Mesothelial cell of epicardium (in vitro differentiated cells): ENCODE results near the gene DUS4L. TPM values are rescaled to one million over a fixed set of nuclear protein-coding genes. Genes with fewer than 3 reads are reported as not detected.

ENCODE experiments used
- DNase-seq, 2 experiments: peaks; one replicate each; pipeline ENCODE4 v3.0.0; 2021; ENCODE audit warnings: low spot score in 2 of 2; ENCODE audit not compliant: unreplicated experiment in 2 of 2
- H3K27ac Mint-ChIP-seq: 2 replicates; pipeline ENCODE4 v1.8.0; 2021; ENCODE audit warnings: mixed read lengths
- H3K27me3 Mint-ChIP-seq: 2 replicates; pipeline ENCODE4 v1.8.0; 2021; ENCODE audit warnings: low read depth, mixed read lengths
- H3K36me3 Mint-ChIP-seq: 2 replicates; pipeline ENCODE4 v1.8.0; 2021; ENCODE audit warnings: mixed read lengths
- H3K4me1 Mint-ChIP-seq: 2 replicates; pipeline ENCODE4 v1.8.0; 2021; ENCODE audit warnings: mixed read lengths
- H3K4me3 Mint-ChIP-seq: 2 replicates; pipeline ENCODE4 v1.8.0; 2021; ENCODE audit warnings: mild to moderate bottlenecking, moderate library complexity, mixed read lengths
- H3K9me3 Mint-ChIP-seq: 2 replicates; pipeline ENCODE4 v1.8.0; 2021; ENCODE audit warnings: mixed read lengths
- total RNA-seq: library from RNA; stranded (reverse); gene quantifications from 3 replicates; pipeline ENCODE4 v1.2.1, GENCODE V29; 2021
- TF ChIP-seq, protein P1 (sequence below): fragments of 200-600 bp; sonication (generic); IDR thresholded peaks from one replicate; pipeline ENCODE4 v1.5.0; 2021; ENCODE audit warnings: antibody characterized with exemption; ENCODE audit not compliant: unreplicated experiment

The DUS4L gene
- total RNA-seq, 1 donor from 2014 or later: 12.8 TPM

DNA sequence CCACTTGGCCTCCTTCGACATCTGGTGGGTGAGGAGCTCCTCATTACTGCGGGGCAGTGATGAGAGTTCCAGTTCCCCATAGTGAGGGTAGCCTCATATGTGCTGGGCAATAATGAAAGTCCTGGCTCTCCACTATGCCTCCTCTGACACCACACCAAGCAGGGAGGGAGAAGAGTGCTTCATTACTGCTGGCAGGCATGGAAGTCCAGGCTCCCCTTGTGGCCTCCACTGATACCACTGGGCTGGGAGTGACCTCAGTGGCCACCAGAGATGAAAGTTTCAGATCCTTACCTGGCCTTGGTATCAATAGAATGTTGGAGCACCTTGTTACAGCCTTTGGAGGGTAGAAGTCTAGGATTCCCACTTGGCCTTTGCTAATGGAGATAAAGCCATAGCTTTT is 6.5 kb downstream of the DUS4L start:
- Mint-ChIP-seq H3K9me3 (no peaks in the 10 kb centered on the region), H3K4me1 (peaks cover 4% of the 10 kb centered on the region), H3K36me3 (peaks cover 21% of the 10 kb centered on the region), H3K27ac (no peak overlapping the region), H3K27me3 (no peaks in the 10 kb centered on the region), H3K4me3 (no peak overlapping the region)
- TF ChIP-seq, protein P1, sequence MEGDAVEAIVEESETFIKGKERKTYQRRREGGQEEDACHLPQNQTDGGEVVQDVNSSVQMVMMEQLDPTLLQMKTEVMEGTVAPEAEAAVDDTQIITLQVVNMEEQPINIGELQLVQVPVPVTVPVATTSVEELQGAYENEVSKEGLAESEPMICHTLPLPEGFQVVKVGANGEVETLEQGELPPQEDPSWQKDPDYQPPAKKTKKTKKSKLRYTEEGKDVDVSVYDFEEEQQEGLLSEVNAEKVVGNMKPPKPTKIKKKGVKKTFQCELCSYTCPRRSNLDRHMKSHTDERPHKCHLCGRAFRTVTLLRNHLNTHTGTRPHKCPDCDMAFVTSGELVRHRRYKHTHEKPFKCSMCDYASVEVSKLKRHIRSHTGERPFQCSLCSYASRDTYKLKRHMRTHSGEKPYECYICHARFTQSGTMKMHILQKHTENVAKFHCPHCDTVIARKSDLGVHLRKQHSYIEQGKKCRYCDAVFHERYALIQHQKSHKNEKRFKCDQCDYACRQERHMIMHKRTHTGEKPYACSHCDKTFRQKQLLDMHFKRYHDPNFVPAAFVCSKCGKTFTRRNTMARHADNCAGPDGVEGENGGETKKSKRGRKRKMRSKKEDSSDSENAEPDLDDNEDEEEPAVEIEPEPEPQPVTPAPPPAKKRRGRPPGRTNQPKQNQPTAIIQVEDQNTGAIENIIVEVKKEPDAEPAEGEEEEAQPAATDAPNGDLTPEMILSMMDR: no peak
- DNase-seq: no peak

DNA sequence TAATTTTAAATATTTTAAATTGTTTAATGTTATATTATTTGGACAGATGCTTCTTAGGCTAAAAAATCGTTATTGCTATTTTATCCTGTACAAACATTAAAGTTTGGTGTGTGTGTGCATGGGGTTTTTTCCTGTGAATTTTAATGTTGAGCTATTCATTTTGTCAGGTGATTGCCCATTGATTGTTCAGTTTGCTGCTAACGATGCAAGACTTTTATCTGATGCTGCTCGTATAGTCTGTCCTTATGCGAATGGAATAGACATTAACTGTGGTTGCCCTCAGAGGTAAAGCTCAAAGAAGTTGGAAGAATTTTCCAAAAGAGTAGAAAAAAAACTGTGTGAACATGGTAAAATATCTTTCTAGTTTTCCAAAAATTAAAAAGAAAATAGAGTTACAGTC is 9.8 kb downstream of the DUS4L start:
- Mint-ChIP-seq H3K27ac (no peak overlapping the region), H3K27me3 (no peaks in the 10 kb centered on the region), H3K4me3 (no peak overlapping the region), H3K9me3 (no peaks in the 10 kb centered on the region), H3K36me3 (peaks cover 15% of the 10 kb centered on the region), H3K4me1 (no peaks in the 10 kb centered on the region)
- TF ChIP-seq, protein P1: no peak
- no peak for DNase-seq

DNA sequence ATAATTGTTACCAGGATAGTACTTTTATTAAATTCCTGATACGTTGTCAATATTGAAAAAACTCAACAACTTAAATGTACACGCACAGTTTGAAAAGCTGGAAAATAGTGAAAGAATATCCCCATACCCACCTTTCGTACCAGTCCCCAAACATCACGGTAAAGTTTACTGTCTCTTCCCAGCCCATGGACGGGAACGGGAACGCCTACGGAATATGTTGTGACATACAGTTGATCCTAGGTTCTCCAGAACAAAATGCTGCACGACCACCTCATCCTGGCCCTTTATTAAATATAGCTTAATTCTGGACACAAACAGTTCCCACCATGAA is 15.7 kb downstream of the DUS4L start:
- DNase-seq: no peak
- TF ChIP-seq, protein P1: no peak
- no peaks in the 10 kb centered on the region for H3K27me3 Mint-ChIP-seq
- peak overlapping the region; percentile 93 for H3K27ac Mint-ChIP-seq
- H3K4me1 Mint-ChIP-seq: peaks cover 17% of the 10 kb centered on the region
- H3K4me3 Mint-ChIP-seq: peak overlapping the region; percentile 92
- H3K9me3 Mint-ChIP-seq: no peaks in the 10 kb centered on the region
- H3K36me3 Mint-ChIP-seq: peaks cover 6% of the 10 kb centered on the region

DNA sequence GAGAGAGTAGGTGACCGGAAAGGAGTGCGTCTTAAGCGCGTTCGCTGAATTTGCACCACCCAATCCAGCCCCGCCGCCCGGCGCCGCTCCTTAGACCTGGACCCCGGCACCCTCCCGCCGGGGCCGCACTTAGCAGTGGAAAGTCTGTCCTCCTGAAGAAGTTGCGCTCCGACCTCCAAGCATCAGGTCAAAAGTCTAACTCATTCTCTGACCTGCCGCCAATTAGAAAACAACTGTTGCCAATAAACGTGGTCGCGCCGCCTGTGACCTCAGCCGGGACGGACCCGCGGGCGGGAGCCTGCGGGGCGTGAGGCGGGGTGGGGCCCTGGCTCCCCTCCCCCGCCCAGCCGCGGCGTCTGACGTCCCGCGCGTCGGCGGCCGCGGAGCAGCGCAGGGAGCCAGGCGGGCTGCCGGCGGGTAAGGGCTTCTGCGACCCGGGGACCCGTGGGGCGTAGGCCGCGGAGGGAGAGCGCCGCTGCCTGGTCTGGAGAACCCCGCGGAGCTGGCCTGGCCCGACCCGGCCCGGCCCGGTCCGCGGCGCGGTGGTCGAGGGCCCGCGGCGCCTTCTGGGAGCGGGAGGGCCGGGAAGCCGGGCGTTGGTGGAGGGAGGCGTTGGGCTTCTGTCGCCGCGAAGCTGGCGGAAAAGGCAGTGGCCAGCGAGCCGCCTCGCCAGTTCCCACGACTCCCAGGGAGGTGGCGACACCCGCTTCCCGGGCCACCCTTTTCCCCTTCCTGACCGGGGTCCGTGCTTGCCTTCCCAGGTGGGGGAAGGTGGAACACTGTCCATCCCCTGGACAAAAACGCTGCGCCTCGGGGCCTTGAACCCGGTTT is 16.3 kb downstream of the DUS4L start, which contains the start of gene BCAP29:
Gene BCAP29, plus strand, starts transcription at position 362 of the 831 bp plus-strand sequence. CDS start 527 bp downstream, outside the sequence.
- Mint-ChIP-seq H3K4me1 (peaks cover 17% of the 10 kb centered on the region), H3K36me3 (peaks cover 6% of the 10 kb centered on the region), H3K4me3 (peak within 1 kb of the TSS; percentile 92), H3K9me3 (no peaks in the 10 kb centered on the region), H3K27me3 (no peaks in the 10 kb centered on the region), H3K27ac (peak within 1 kb of the TSS; percentile 93)
- TF ChIP-seq, protein P1: no peak
- peak; percentile 48 to 68 for DNase-seq

DNA sequence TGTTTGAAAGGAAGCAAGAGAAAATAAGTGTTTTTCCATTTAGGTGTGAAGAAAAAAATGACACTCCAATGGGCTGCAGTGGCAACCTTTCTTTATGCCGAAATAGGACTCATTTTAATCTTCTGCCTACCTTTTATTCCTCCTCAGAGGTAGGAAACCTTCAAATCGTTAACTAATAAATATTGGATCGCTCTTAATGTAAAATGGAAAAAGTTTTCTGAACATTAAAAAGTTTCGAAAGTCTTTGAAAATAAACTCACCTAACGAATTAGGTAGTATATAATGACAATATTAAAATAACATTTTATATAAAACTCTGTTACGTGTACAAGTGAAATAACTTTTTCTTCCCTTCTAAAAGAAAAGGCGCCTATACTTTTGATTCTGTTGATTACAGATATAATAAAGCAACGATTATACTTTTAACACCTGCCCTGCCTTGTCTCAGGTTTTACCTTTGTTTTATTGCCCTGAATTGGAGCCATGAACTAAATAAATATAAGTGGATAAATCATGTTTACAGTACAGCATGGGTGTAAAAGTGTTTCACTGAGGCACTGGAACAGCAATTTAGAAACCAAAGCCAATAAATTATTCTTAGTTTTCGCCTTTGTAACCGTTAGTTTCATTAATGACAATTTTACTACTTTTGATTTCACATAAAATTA is 17.1 kb downstream of the DUS4L start:
- peaks cover 10% of the 10 kb centered on the region for H3K36me3 Mint-ChIP-seq
- no peaks in the 10 kb centered on the region for H3K9me3 Mint-ChIP-seq
- H3K4me1 Mint-ChIP-seq: peaks cover 17% of the 10 kb centered on the region
- H3K4me3 Mint-ChIP-seq: peak overlapping the region; percentile 76
- TF ChIP-seq, protein P1: no peak
- peak overlapping the region; percentile 50 for H3K27ac Mint-ChIP-seq
- DNase-seq: no peak
- no peaks in the 10 kb centered on the region for H3K27me3 Mint-ChIP-seq
